Measurements from ENCODE around the gene RFX4. TPM values are rescaled to one million over a fixed set of nuclear protein-coding genes. Genes with fewer than 3 reads are reported as not detected.
A peak's percentile ranks its signal among the peaks of the same experiment; 100 is the strongest.

Gene RFX4
- total and polyA plus RNA-seq, 2 of the 13 experiments (the other 11 are each of a cell fraction or from before 2014, with no cell fraction given), result not detected

- H3K4me2 ChIP-seq (ENCODE audit: low read depth, low read length), result peak overlapping the region; percentile 70; the same call in 1 of the 2 replicates
- H3K4me3 ChIP-seq (replicated peaks in 1 of 3; ENCODE audit: insufficient read depth in 1 of 3, low read depth in 2 of 3, low read length in 3 of 3), result no peak overlapping the region
- H3K36me3 ChIP-seq (replicated peaks in 1 of 2; ENCODE audit: control insufficient read depth in 1 of 2, insufficient read depth in 2 of 2, low read length in 2 of 2), result no peaks in the 10 kb centered on the region
- peaks cover 0 to 2% of the 10 kb centered on the region in 2 experiments; a peak in 1 of 5 replicates for H3K27me3 ChIP-seq (ENCODE audit: control insufficient read depth in 1 of 2, insufficient read depth in 2 of 2, low read length in 2 of 2)
- DNase-seq (ENCODE audit: low spot score) (no peak), FAIRE-seq (no peak), ATAC-seq (no peak)
- CTCF ChIA-PET (ENCODE audit: low intra/inter-chr PET ratio, low total read pairs), result no interaction called here
- TF ChIP-seq ZNF432 (CRISPR knock-in tag; IDR thresholded peaks at IDR 0.05; ENCODE audit: borderline replicate concordance) (no peak), USF2 (IDR thresholded peaks at IDR 0.05; ENCODE audit: low read depth, low read length) (no peak), USF2 (CRISPR knock-in tag; IDR thresholded peaks at IDR 0.05; ENCODE audit: borderline replicate concordance) (no peak)
- peaks cover 62% of the 10 kb centered on the region for H3K4me1 ChIP-seq (ENCODE audit: insufficient read depth, low read length)
- POLR2A ChIA-PET, result interaction anchor here (0.8 kb wide), 1 partner anchor 11 kb away, joined by 3 read pairs; no protein-coding TSS in a partner anchor
- 27% methylated on average over 2 of the region's 2 CpGs for WGBS (ENCODE audit: low lambda C conversion rate)
- BruUV-seq (replicated peaks), result no TSS peak
- in situ Hi-C loops (cut with HindIII; ENCODE audit: extremely low pct_ligation_motif_present, low pct_unique_long_range_greater_than_20kb) (no loop called here), intact Hi-C loops (cut with micrococcal nuclease; ENCODE audit: unreplicated experiment) (no loop called here)
- no peaks in the 10 kb centered on the region for H3K9me3 ChIP-seq (ENCODE audit: low read length)
- H2AFZ ChIP-seq (ENCODE audit: low read length), result no peak overlapping the region
- no peaks in the 10 kb centered on the region for H4K20me1 ChIP-seq (ENCODE audit: insufficient read depth, low read length)
- H3K9ac ChIP-seq (ENCODE audit: insufficient read depth, low read depth, low read length), result no peak overlapping the region
- no peak overlapping the region for H3K27ac ChIP-seq (ENCODE audit: extremely low read length, insufficient read depth, low read length)
- H3K79me2 ChIP-seq (ENCODE audit: insufficient read depth, low read length), result no peaks in the 10 kb centered on the region
Observed at GRCh38 chr12:106767206-106767605, 184.4 kb downstream of the RFX4 start.

- H3K4me3 ChIP-seq (replicated peaks in 1 of 3; ENCODE audit: insufficient read depth in 1 of 3, low read depth in 2 of 3, low read length in 3 of 3), result peak overlapping the region in 2 of 3 experiments; percentile 9 to 11; a peak in 1 of 6 replicates
- CTCF ChIA-PET (ENCODE audit: low intra/inter-chr PET ratio, low total read pairs), result no interaction called here
Observed at GRCh38 chr12:106767954-106768822, 185.4 kb downstream of the RFX4 start.

More at GRCh38 chr12:106767954-106768822, 185.4 kb downstream of the RFX4 start:
- Histone ChIP-seq H3K4me2 (ENCODE audit: low read depth, low read length) (peak overlapping the region; percentile 70), H3K27ac (ENCODE audit: extremely low read length, insufficient read depth, low read length) (no peak overlapping the region), H4K20me1 (ENCODE audit: insufficient read depth, low read length) (no peaks in the 10 kb centered on the region), H3K9me3 (ENCODE audit: low read length) (no peaks in the 10 kb centered on the region), H3K27me3 (ENCODE audit: control insufficient read depth in 1 of 2, insufficient read depth in 2 of 2, low read length in 2 of 2) (peaks cover 0 to 2% of the 10 kb centered on the region in 2 experiments; a peak in 1 of 5 replicates), H3K79me2 (ENCODE audit: insufficient read depth, low read length) (no peaks in the 10 kb centered on the region), H3K9ac (ENCODE audit: insufficient read depth, low read depth, low read length) (no peak overlapping the region; the same call in 1 of the 2 replicates), H3K4me1 (ENCODE audit: insufficient read depth, low read length) (peaks cover 72% of the 10 kb centered on the region), H2AFZ (ENCODE audit: low read length) (no peak overlapping the region), H3K36me3 (replicated peaks in 1 of 2; ENCODE audit: control insufficient read depth in 1 of 2, insufficient read depth in 2 of 2, low read length in 2 of 2) (no peaks in the 10 kb centered on the region)
- ATAC-seq (peak; percentile 11; the same call in 1 of the 3 replicates), FAIRE-seq (no peak), DNase-seq (ENCODE audit: low spot score) (no peak)
- BruUV-seq (replicated peaks), result no TSS peak
- intact Hi-C loops (cut with micrococcal nuclease; ENCODE audit: unreplicated experiment), result no loop called here
- TF ChIP-seq DPF2 (CRISPR knock-in tag; IDR thresholded peaks at IDR 0.05; ENCODE audit: borderline replicate concordance, low read depth) (no peak), ZNF781 (CRISPR knock-in tag; IDR thresholded peaks at IDR 0.05; ENCODE audit: borderline replicate concordance, not compliant biosample characterization) (no peak), NR2F6 (IDR thresholded peaks at IDR 0.05) (no peak), NR2F6 (CRISPR knock-in tag; IDR thresholded peaks at IDR 0.05) (0 out of 2 replicates have a peak, but pooled peaks have one; percentile 32), GZF1 (CRISPR knock-in tag; IDR thresholded peaks at IDR 0.05) (no peak), ZNF263 (CRISPR knock-in tag; IDR thresholded peaks at IDR 0.05) (peak; percentile 75; the same call in 1 of the 2 replicates), ZNF329 (CRISPR knock-in tag; IDR thresholded peaks at IDR 0.05; ENCODE audit: low read depth) (no peak), NR2F1 (CRISPR knock-in tag; IDR thresholded peaks at IDR 0.05) (0 out of 4 replicates have a peak, but pooled peaks of 1 of the 2 experiments have one; percentile 30)
- POLR2A ChIA-PET, result no interaction called here
- in situ Hi-C loops (cut with HindIII; ENCODE audit: extremely low pct_ligation_motif_present, low pct_unique_long_range_greater_than_20kb), result no loop called here
- 15% methylated on average over 9 of the region's 9 CpGs for whole genome bisulfite sequencing (ENCODE audit: low lambda C conversion rate)
